ENCODE measurements around the gene SLC38A8.

The SLC38A8 gene

DNA sequence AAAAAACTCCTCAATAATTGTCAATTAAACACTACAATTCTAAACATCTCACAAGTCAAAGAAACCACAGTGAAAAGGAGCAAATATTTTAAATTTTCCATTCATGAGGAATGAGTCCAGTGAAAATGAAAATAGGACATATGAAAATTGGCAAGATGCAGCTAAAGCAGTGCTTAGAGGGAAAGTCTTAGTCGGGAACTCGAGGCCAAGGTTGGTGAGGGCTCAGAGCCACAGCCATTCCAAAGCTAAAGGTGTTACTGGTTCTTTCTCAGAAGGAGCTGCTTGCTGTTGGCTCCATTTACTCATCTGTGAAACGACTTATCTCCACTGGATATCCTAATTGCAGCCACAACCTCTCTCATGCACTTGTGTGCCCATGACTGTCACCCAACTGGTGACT, 6.5 kb downstream of the SLC38A8 start:
- in situ Hi-C loops (cut with MboI; ENCODE audit: low sequenced_read_pairs) = no loop called here

DNA sequence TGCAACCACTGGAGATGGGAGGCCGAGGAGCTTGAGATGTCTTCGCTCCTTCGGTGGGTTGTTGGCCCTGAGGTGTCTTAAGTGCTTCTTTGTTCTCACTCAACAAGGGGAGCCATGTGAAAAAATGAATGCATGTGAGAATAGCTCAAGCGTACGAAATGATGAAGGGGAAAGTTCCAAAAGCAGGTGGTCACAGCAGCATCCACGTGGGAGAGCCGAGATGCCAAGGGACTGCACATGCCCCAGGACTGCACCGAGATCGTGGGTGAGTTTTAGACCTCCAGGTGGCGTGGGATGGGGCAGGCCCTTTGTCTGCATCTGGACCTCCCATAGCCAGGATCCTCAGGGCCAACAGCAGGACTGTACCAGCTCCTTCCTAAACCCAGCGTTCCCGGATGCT, 8.1 kb downstream of the SLC38A8 start:
- in situ Hi-C loops (cut with MboI; ENCODE audit: low sequenced_read_pairs) = no loop called here

DNA sequence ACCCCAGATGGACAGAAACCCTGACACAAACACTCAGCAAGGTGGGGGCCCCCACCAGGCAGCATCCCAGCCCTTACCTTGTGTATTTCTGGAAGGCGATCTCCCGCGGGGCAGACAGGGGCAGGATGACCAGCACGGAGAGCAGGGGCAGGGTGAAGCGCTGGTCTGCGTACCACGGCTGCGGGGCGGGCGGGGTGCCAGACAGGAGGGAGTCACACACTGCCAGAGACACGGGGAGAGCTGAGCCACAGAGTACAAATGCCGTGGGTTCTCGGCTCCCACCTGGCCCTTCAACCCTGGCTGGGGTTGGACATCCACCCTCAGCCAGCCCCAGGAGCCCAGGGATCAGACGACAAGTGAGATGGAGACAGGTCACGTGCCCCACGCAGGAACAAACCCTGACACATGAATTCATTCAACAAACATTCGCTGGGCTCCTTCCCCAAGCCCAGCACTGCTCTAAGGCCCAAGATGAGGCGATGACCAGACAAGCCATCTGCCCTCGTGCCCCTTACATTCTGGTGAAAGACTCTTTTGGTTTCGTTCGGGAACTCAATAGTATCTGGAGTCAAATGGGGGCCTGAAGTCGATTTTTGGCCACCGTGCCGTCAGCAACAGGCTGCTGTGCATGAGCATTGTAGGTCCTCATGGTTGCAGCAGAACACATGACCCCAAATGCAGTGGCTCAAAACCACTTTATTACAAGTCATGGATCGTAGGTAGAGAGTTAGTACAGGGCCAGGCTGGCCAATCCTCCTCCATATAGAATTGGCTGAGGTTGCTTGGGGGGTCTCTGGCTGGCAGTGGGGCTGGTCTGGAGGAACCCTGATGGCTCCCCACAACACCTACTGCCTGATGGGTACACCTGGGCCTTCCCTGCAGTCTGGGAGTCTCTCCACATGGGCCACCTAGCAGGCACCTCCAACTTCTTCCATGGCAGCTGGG, 9.1 kb downstream of the SLC38A8 start:
- in situ Hi-C loops (cut with MboI; ENCODE audit: low sequenced_read_pairs) = no loop called here

DNA sequence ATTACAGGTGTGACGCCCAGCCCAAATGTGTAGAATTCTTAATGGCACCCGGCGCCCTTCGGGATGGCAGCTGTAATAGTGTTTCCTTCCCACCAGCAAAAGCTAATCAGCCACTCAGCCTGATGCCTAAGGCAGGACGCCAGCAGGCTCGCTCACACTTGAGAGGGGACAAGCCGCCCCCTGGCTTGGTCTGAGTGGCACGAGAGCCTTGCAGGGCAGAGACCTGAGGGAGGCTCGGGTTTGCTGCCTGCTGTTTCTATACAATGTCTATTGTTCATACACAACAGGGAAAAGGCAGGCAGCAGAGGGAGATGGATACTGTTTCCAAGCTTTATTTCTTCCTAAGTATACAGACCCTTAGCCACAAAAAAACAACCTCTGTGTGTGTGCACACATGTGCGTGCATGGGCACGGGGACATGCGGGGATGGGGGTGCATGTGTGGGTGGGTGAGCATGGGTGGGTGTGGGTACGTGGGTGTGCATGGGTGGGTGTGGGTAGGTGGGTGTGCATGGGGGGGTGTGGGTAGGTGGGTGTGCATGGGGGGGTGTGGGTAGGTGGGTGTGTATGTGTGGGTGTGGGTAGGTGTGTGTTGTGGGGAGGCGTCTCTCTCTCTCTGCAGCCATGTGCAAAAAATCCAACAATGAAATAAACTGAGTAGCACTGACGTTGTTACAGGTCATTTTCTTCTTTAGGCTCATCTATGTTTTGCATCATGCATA, 10.0 kb downstream of the SLC38A8 start:
- in situ Hi-C loops (cut with MboI; ENCODE audit: low sequenced_read_pairs) = no loop called here

DNA sequence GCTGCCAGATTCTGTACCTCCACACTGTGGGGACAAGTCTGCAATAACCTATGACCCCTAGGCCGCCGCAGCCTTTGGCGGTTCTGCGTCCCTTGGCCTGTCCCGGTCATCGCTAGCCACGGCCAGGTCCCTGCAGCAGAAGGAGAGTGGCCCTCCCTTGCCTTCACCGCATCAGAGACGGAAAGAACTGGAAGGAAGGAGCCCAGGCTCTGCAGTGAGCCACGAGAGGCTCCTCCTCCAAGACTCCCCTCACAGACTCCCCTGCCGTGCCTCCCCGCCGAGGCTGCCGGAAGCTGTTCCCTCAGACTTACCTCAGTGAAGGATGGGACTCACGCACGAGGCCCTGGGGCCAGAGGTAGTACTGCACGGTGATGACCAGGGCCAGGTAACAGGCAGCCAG, 11.0 kb downstream of the SLC38A8 start:
- in situ Hi-C loops (cut with MboI; ENCODE audit: low sequenced_read_pairs) = no loop called here

DNA sequence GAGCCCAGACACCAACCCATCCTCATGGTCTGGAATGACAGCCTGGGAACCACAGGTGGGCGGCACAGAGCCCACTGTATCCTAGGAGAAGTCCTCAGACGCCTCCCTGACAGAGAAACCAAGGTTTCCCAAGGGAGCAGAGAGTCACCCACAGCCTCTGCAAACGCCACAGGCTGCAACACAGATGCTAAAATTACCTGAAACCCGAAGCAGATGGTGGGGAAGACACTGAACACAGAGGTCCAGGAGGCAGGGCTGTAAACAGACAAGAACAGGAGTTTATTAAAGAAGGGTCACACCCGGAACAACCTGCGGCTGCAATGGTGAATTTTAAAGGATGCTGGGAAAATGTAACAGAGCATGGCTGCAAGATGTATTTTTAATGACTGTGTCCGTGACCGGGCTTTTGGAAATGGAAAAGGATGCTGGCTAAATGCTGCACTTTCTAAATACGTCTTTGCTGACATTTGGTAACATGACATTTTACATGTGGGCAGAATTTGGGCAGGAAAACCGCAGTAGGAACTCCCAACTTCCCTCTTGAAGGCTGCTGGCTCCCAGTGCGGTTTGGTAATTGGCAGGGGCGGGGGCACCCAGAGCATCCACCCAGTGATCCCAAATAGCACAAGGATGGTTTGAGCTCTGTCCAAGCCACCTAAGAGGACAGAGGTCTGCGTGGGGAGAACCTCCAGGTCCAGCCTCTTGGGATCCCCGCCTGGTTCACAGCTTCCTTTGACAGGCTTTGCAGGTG, 13.1 kb downstream of the SLC38A8 start:
- in situ Hi-C loops (cut with MboI; ENCODE audit: low sequenced_read_pairs) = no loop called here

DNA sequence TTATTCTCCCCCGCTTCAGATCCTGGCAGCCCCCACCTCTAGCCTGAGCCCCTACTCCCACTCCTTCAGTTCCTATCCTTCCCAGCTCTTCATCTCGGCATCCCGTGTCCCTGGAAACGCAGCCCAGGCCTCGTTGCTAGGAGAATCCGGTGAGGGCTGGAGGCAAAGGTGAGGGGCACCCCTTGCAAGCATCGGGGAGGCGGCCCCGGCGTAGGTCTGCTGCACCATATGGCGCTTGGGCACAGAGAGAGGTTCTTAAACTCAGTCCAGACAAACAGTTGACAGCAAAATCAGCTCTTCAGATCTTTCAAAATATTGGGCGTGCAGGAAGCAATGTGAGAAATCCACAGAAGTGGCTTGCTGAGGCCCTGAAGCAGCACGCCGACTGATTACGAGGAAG, 15.0 kb downstream of the SLC38A8 start:
- in situ Hi-C loops (cut with MboI; ENCODE audit: low sequenced_read_pairs) = no loop called here

DNA sequence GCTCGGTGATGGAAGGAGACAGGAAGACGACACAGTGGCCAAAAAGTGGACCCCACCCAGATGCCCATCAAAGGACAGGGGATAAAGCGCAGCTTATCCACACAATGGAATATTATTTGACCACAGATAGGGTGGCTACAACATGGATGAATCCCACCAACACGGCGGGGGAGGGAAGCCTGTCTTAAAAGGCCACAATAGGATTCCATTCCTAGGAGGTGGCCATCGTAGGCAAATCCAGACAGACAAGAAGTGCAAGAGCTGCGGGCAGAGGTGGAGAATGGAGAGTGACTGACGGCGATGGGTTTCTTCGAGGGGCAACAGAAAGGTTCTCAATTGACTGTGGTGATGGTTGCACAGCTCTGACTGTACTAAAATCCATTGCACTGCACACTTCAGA, 16.0 kb downstream of the SLC38A8 start:
- in situ Hi-C loops (cut with MboI; ENCODE audit: low sequenced_read_pairs) = no loop called here

DNA sequence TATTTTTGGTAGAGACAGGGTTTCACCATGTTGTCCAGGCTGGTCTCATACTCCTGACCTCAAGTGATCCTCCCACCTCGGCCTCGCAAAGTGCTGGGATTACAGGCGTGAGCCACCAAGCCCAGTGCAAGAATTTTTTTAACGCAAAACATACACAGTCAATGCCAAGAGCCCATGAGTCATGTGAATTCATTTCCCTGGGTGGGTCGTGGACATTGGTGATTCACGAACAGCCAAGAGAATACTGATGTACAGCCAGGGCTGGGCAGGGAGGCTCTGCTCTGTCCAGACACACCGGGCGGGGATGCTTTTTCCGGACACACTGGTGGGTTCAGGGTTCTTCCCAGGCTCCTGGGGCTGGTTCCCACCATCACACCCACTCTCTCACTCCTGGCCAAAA, 17.7 kb downstream of the SLC38A8 start:
- in situ Hi-C loops (cut with MboI; ENCODE audit: low sequenced_read_pairs) = no loop called here

DNA sequence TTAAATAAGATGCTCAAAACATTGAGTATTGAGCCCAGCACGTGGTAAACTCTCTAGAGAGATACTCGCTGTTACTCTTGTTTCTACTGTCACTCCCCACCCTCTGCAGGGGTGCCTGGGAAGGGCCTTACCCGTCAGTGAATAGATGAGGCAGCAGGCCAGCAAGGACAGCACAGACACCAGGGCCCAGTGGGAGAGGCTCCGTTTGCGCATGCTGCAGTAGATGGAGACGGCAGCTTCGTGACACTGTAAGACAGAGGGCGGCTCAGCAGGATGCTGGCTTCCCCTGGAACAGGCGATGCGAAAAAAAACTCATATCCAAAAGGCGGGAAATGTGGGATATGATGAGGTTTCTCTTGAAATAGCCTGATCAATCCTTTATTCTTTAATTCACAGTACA, 20.0 kb downstream of the SLC38A8 start:
- in situ Hi-C loops (cut with MboI; ENCODE audit: low sequenced_read_pairs) = no loop called here

DNA sequence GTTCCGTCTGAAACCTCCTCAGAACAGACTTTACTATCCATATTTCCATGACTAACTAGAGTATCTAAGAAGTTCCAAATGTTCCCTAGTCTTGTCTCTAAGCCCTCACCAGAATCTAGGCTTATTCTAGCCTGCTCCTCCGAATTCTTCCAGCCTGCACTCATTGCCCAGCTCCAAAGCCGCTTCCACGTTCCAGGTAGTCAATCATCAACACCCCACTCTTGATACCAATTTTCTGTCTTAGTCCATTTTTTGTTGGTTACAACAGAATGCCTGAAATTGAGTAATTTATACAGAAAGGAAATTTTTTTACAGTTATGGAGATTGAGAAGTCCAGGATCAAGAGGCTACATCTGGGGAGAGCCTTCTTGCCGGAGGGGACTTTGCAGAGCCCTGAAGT, 21.1 kb downstream of the SLC38A8 start:
- in situ Hi-C loops (cut with MboI; ENCODE audit: low sequenced_read_pairs) = no loop called here

DNA sequence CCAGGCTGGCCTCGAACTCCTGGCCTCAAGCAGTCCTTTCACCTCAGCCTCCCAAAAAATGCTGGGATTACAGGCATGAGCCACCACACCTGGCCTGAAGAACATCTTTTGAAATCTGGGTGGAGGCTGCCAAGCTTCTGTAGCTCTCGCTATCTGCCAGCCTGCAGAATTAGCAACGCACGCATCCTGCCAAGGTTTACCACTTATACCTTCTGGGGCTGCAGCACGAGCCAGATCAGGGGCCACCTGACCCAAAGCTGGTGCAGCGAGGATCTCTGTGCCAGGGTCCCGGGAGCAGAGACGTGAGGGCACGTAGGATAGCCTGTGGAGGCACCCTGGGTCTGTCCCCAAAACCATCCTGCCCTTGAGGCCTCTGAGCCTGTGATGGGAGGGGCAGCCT, 22.2 kb downstream of the SLC38A8 start:
- in situ Hi-C loops (cut with MboI; ENCODE audit: low sequenced_read_pairs) = no loop called here

DNA sequence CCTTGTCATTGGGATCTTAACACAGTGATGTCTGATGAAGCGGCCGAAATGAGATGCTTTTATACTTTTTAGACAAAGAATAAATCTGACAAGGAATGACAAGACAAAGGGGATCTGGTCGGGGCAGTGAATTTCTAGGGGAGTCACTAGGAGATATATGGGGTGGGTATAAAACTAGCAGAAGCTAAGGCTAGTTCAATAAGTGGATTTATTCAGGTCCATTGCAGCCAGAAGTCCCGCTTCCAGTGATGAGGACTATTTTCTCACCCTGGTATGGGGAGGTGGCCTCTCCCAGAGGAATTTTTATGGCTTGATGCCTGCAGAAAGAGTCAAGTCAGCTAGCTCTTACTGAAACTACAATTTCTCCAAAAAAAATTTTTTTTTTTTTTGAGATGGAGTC, 23.9 kb downstream of the SLC38A8 start:
- in situ Hi-C loops (cut with MboI; ENCODE audit: low sequenced_read_pairs) = no loop called here

DNA sequence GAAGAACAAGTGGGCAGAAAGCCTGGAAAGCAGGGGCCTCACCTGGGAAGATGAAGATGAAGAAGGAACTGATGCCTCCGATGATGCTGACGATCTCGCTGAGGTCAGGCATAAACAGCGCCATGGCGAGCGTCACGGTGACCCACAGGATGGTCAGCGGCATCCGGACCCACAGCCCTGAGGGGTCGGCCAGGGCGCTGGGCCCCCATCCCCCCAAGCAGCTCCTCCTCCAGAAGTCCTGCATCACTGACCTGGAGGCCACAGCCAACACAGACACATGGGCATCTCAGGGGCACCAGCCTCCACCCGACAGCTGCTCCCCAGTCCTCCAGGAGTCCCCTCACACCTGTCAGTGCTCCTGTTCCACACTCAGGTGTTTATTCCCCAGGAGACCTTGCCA, 26.1 kb downstream of the SLC38A8 start:
- in situ Hi-C loops (cut with MboI; ENCODE audit: low sequenced_read_pairs) = no loop called here

DNA sequence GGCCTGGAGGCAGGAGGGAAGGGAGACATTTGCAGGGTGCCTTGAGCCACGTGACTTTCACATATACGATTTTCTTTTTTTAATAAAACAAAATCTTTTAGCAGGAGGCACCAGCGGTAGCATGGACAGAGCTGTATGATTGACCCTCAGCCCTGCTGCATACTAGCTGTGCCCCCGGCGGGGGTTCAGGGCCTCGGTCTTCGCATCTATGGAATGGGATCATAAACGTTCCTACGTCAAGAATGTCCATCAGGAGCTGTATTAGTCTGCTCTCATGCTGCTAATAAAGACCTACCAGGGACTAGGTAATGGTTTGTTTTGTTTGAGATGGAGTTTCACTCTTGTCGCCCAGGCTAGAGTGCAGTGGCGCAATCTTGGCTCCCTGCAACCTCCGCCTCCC, 27.2 kb downstream of the SLC38A8 start:
- in situ Hi-C loops (cut with MboI; ENCODE audit: low sequenced_read_pairs) = no loop called here

DNA sequence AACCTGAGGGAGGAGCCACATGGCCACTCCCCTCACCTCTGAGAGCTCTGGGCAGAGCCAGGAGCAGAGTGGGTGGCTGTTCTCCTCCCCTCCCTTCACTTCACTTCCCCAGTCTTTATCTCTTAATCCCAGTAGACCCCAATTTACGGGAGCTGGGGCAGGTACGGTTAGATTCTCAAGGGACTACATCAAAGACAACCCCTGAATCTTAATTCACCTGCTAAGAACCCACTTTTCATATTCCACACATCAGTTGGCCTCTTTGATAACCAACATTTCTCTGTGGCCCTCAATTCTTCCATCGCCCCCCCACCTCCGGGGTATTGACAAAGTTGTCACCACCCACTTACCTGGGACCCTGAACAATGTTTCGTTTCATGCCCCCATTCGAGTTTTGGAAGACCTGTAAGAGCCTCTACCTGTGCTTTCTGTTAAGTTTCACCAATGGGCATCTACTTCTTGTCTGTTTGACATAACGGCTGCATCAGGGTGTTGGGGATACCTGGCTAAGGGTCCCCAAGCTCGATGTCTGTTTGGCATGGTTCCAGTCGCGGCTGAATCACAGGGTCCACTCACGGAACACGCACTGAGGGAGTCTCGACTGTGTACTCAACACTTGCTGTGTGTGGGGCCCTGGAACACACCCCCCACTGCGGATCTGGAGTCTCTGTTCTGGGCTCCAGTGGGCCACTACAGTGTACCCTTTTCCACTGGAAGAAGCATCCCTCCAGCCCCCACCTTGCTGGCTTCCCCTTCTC, 27.8 kb downstream of the SLC38A8 start:
- in situ Hi-C loops (cut with MboI; ENCODE audit: low sequenced_read_pairs) = no loop called here

DNA sequence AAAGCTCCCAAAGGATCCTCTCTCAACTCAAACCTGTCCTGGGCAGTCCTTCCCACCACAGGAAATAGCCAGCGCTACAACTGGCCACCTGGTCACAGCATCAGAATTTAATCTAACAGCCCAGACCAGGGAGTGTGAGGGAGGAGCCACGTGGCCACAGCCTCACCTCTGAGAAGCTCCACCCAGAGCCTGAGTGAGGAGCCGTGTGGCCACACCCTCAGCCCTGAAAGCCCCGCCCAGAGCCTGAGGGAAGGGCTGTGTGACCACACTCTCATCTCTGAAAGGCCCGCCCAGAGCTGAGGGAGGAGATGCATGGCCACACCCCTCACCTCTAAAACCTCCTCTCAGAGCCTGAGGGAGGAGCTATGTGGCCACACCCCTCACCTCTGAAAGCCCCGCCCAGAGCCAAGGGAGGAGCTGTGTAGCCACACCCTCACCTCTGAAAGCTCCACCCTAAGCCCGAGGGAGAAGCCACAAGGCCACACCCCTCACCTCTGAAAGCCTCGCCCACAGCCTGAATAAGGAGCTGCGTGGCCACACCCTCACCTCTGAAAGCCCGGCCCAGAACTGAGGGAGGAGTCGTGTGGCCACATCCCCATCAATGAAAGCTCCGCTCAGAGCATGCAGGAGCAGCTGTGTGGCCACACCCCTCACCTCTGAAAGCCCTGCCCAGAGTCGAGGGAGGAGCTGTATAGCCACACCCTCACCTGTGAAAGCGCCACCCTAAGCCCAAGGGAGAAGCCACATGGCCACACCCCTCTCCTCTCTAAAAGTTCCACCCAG, 28.6 kb downstream of the SLC38A8 start:
- in situ Hi-C loops (cut with MboI; ENCODE audit: low sequenced_read_pairs) = no loop called here

DNA sequence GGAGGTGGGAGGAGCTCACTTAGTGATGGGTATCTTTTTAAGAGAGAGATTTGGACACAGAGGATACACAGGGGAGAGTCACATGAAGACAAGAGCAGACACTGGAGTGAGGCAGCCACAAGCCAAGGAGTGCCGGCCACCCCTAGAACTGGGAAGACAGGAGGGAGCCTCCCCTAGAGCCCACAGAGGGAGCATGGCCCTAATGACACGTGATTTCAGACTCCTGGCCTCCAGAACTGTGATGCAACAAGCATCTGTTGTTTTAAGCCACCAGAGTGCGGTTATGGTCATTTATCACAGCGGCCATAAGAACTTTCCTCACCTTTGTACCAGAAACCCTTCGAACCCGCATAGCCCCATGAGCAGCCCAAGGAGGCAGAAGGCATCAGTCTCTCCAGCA, 33.3 kb downstream of the SLC38A8 start:
- in situ Hi-C loops (cut with MboI; ENCODE audit: low sequenced_read_pairs) = no loop called here

DNA sequence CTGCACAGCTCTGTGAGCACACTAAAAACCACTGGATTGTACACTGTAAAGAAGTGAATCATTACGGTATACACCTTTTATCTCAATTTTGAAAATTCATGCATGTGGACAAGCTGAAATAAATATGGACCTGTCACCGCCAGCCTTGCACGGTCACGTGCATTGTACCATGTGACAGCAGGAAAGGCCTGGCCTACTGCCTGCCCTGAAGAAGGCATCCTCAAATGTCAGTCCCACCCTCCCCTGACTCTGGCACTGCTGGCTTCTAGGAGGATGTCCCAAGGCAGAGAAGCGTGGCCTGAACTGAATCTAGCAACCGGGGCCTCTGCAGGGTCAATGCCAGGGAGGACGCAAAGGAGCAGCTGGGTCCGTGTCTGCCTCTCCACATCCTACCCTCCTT, 34.6 kb downstream of the SLC38A8 start:
- in situ Hi-C loops (cut with MboI; ENCODE audit: low sequenced_read_pairs) = no loop called here

DNA sequence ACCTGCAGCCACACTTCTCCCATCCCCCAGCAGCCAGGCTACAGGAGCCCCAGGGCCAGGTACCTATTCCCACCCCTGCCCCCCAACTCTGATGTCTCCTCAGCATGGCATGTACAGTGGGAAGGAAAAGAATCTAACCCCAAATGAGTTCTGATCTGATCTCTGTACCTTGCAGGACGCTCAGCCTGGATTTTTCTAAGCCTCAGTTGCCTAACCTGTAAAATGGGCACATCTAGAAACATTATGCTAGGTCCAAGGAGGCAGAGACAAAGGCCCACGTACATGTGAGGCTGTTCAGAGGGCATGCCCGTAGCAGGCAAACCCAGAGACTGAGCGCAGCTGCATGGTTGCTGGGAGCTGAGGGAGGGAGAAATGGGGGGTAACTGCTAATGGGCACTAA, 35.1 kb downstream of the SLC38A8 start:
- in situ Hi-C loops (cut with MboI; ENCODE audit: low sequenced_read_pairs) = no loop called here

All from hTERT RPE-1 (cell line).